ENCODE results near the gene STRN3. TPM values are rescaled to one million over a fixed set of nuclear protein-coding genes. Genes with fewer than 3 reads are reported as not detected.

Gene STRN3
- total RNA-seq, 1 donor from 2014 or later = 48.9 TPM

DNA sequence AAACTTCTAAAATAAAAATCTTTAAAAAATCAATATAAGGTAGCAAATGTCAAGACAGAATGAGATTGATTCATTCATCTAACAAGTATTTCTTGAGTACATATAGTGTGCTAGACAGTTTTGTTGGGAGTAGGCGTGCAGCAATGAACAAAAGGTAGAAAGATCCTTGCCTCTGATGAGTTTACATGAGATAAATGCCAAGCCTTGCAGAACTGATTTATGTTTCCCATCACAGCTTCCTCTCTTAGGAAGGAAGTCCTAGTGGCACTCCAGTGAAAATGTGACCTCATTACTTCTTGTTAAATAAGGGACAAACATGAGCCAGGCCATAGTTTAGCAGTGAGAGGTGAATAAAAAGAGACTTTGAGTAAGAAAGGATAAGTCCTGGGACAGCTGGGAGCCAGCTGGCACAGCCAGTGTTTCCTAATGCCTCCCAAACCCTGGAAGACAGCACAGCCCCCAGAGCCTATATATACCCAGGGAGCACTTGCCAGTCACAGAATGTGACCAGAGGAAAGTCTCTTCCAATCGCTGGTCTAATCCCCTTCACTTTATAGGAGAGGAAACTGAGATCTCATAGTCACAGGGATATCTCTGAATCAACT is 156.5 kb downstream of the STRN3 start:
- H3K27me3 ChIP-seq = no peaks in the 10 kb centered on the region
- TF ChIP-seq POLR2A (IDR thresholded peaks at IDR 0.05) (no peak), POLR2AphosphoS5 (IDR thresholded peaks at IDR 0.05; ENCODE audit: insufficient read depth in 1 of 2, low read depth in 1 of 2) (no peak)
- TF ChIP-seq, protein P1, sequence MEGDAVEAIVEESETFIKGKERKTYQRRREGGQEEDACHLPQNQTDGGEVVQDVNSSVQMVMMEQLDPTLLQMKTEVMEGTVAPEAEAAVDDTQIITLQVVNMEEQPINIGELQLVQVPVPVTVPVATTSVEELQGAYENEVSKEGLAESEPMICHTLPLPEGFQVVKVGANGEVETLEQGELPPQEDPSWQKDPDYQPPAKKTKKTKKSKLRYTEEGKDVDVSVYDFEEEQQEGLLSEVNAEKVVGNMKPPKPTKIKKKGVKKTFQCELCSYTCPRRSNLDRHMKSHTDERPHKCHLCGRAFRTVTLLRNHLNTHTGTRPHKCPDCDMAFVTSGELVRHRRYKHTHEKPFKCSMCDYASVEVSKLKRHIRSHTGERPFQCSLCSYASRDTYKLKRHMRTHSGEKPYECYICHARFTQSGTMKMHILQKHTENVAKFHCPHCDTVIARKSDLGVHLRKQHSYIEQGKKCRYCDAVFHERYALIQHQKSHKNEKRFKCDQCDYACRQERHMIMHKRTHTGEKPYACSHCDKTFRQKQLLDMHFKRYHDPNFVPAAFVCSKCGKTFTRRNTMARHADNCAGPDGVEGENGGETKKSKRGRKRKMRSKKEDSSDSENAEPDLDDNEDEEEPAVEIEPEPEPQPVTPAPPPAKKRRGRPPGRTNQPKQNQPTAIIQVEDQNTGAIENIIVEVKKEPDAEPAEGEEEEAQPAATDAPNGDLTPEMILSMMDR (IDR thresholded peaks at IDR 0.05) = no peak
- no peak for DNase-seq (ENCODE audit: extremely low spot score in 2 of 2)
- intact Hi-C loops (cut with DNase I) = no loop called here
- no peaks in the 10 kb centered on the region for H3K9me3 ChIP-seq
- H3K27ac ChIP-seq = no peak overlapping the region
- H3K4me1 ChIP-seq = peaks cover 3% of the 10 kb centered on the region
- no peak overlapping the region for H3K4me3 ChIP-seq
- H3K36me3 ChIP-seq = no peaks in the 10 kb centered on the region

DNA sequence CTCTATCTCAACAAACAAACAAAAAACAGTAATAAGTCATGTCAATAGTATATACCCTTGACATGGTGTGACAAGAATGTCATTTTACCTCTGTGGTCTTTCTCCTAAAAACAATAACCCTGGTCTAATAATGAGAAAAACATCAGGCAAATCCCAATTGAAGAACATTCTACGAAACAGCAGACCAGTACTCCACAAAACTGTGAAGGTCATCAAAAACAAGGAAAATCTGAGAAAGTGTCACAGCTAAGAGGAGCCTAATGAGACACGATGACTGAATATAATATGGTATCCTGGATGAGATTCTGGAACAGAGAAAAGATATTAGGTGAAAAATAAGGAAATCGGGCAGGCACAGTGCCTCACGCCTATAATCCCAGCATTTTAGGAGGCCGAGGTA is 157.4 kb downstream of the STRN3 start:
- DNase-seq (ENCODE audit: extremely low spot score in 2 of 2) = no peak
- Histone ChIP-seq H3K4me1 (no peaks in the 10 kb centered on the region), H3K27ac (no peak overlapping the region), H3K4me3 (no peak overlapping the region), H3K27me3 (no peaks in the 10 kb centered on the region), H3K36me3 (no peaks in the 10 kb centered on the region), H3K9me3 (no peaks in the 10 kb centered on the region)
- TF ChIP-seq POLR2AphosphoS5 (IDR thresholded peaks at IDR 0.05; ENCODE audit: insufficient read depth in 1 of 2, low read depth in 1 of 2) (no peak), POLR2A (IDR thresholded peaks at IDR 0.05) (no peak)
- TF ChIP-seq, protein P1 (IDR thresholded peaks at IDR 0.05) = no peak
- intact Hi-C loops (cut with DNase I) = no loop called here

DNA sequence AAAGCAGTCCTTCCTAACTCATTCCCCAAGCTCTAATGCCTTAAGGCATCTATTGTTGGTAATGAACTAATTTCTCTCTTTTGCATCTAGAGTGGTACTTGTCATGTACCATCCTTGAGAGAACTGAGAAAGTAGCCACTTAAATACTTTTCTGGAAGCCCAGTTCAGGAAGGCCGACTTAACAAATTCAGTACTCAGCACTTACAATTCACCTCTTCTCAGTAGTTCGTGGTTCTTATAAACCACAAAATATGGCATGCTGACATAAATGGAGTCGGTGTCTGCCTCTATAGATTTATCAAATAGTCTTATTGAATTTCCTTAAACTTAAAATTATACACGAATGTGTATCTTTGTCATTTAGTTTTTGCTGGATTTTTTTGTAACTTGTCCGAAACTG is 161.2 kb downstream of the STRN3 start:
- H3K36me3 ChIP-seq = no peaks in the 10 kb centered on the region
- no peak for DNase-seq (ENCODE audit: extremely low spot score in 2 of 2)
- TF ChIP-seq POLR2A (IDR thresholded peaks at IDR 0.05) = no peak
- TF ChIP-seq, protein P1 (IDR thresholded peaks at IDR 0.05) = no peak
- no peak for TF ChIP-seq POLR2AphosphoS5 (IDR thresholded peaks at IDR 0.05; ENCODE audit: insufficient read depth in 1 of 2, low read depth in 1 of 2)
- no peak overlapping the region for H3K4me3 ChIP-seq
- H3K27me3 ChIP-seq = no peaks in the 10 kb centered on the region
- H3K9me3 ChIP-seq = no peaks in the 10 kb centered on the region
- no peak overlapping the region for H3K27ac ChIP-seq
- intact Hi-C loops (cut with DNase I) = no loop called here
- H3K4me1 ChIP-seq = no peaks in the 10 kb centered on the region

DNA sequence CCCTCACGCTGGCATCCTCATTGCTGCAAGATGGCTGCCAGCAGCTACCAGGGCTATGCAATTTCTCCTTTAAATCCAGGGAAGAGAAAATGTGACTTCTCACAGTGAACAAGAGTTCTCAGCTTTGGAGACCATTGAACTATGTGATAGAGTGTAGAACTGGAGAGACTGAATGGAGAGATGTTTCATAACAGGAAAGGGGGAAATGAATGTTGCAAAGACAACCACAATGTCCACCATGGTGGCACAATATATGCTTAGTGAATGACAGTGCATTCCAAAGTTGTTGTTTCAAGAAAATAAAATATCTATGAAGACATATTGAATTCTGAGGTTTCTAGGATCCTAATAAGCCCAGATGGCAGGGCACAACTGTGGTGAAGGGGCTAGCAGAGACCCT is 165.0 kb downstream of the STRN3 start:
- DNase-seq (ENCODE audit: extremely low spot score in 2 of 2) = no peak
- H3K27me3 ChIP-seq = no peaks in the 10 kb centered on the region

More for the DNA sequence above, 165.0 kb downstream of the STRN3 start:
- no peaks in the 10 kb centered on the region for H3K36me3 ChIP-seq
- H3K27ac ChIP-seq = no peak overlapping the region
- TF ChIP-seq, protein P1 (IDR thresholded peaks at IDR 0.05) = no peak
- no peak for TF ChIP-seq POLR2AphosphoS5 (IDR thresholded peaks at IDR 0.05; ENCODE audit: insufficient read depth in 1 of 2, low read depth in 1 of 2)
- no peak for TF ChIP-seq POLR2A (IDR thresholded peaks at IDR 0.05)
- H3K4me1 ChIP-seq = no peaks in the 10 kb centered on the region
- intact Hi-C loops (cut with DNase I) = no loop called here
- no peak overlapping the region for H3K4me3 ChIP-seq
- H3K9me3 ChIP-seq = no peaks in the 10 kb centered on the region

All from vagina (tissue), 2 donors.